ENCODE results near the gene PRODH.
"Not testable (repeated sequence)": the region's sequence is repeated elsewhere in the genome, so short reads cannot be mapped to it uniquely, and the experiment has no call there.

PRODH gene

DNA sequence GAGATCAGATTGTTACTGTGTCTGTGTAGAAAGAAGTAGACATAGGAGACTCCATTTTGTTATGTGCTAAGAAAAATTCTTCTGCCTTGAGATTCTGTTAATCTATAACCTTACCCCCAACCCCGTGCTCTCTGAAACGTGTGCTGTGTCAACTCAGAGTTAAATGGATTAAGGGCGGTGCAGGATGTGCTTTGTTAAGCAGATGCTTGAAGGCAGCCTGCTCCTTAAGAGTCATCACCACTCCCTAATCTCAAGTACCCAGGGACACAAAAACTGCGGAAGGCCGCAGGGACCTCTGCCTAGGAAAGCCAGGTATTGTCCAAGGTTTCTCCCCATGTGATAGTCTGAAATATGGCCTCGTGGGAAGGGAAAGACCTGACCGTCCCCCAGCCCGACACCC lies 2.6 kb upstream of the PRODH start:
- H3K4me2 ChIP-seq (ENCODE audit: low read length, poor library complexity, severe bottlenecking); H3K27ac ChIP-seq (ENCODE audit: low read length, poor library complexity, severe bottlenecking); H2BK12ac ChIP-seq (ENCODE audit: low read length in 2 of 2); H2BK15ac ChIP-seq (ENCODE audit: low read depth, poor library complexity, severe bottlenecking); H3K18ac ChIP-seq (ENCODE audit: low read depth in 1 of 2, low read length in 2 of 2); H3K23ac ChIP-seq (ENCODE audit: low read length in 2 of 2); H2AK5ac ChIP-seq (ENCODE audit: low read length, severe bottlenecking); H3K79me1 ChIP-seq (replicated peaks; ENCODE audit: low read length, poor library complexity, severe bottlenecking); H3K4me1 ChIP-seq (ENCODE audit: control insufficient read depth, insufficient read depth, low read depth, low read length); H2BK5ac ChIP-seq (ENCODE audit: low read depth, low read length, poor library complexity, severe bottlenecking); H3K4me3 ChIP-seq (ENCODE audit: insufficient read depth in 1 of 2, low read depth in 1 of 2, low read length in 2 of 2); H3K36me3 ChIP-seq (ENCODE audit: control insufficient read depth in 1 of 2, insufficient read depth in 2 of 2, low read depth in 1 of 2, low read length in 2 of 2); H3K9ac ChIP-seq (ENCODE audit: low read length); H2AFZ ChIP-seq (ENCODE audit: low read depth, low read length); H4K91ac ChIP-seq (ENCODE audit: low read length); H2BK120ac ChIP-seq (ENCODE audit: low read depth, low read length); DNase-seq; H3K14ac ChIP-seq (ENCODE audit: low read length in 2 of 2); H3K9me3 ChIP-seq (ENCODE audit: control insufficient read depth, low read length); H3K4ac ChIP-seq (ENCODE audit: low read depth in 1 of 2, low read length in 2 of 2); H3K27me3 ChIP-seq (ENCODE audit: control insufficient read depth in 1 of 2, insufficient read depth in 1 of 2, low read length in 2 of 2); H4K8ac ChIP-seq (ENCODE audit: low read length): not testable (repeated sequence)
- WGBS: no CpG with 5 or more reads among the region's 8 CpGs

DNA sequence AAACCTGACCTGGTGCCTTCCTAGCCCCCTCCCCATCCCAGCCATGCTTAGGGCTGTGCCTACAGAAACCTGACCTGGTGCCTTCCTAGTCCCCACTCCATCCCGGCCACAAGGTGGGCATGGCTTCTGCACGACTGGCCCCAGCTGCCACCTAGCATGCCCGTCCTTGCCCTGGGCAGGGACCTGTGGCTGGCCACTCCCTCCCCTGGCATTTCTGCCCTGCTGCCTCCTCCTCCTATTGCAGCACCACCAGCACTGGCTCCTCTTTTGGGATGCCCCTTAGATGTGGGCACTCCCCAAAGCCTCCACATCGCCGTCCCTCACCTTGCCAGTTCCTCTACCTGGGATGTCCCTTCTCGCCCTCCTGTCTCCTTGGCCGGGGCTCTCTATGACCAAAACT lies 1.4 kb downstream of the PRODH start:
- not testable (repeated sequence) for H3K4ac ChIP-seq (ENCODE audit: low read depth in 1 of 2, low read length in 2 of 2); H2AK5ac ChIP-seq (ENCODE audit: low read length, severe bottlenecking); H3K27me3 ChIP-seq (ENCODE audit: control insufficient read depth in 1 of 2, insufficient read depth in 1 of 2, low read length in 2 of 2); H2BK5ac ChIP-seq (ENCODE audit: low read depth, low read length, poor library complexity, severe bottlenecking); H2BK15ac ChIP-seq (ENCODE audit: low read depth, poor library complexity, severe bottlenecking); H3K4me1 ChIP-seq (ENCODE audit: control insufficient read depth, insufficient read depth, low read depth, low read length); H2BK120ac ChIP-seq (ENCODE audit: low read depth, low read length); H3K4me2 ChIP-seq (ENCODE audit: low read length, poor library complexity, severe bottlenecking); H2BK12ac ChIP-seq (ENCODE audit: low read length in 2 of 2); H3K27ac ChIP-seq (ENCODE audit: low read length, poor library complexity, severe bottlenecking); H3K9me3 ChIP-seq (ENCODE audit: control insufficient read depth, low read length); H4K91ac ChIP-seq (ENCODE audit: low read length); H3K18ac ChIP-seq (ENCODE audit: low read depth in 1 of 2, low read length in 2 of 2); H3K4me3 ChIP-seq (ENCODE audit: insufficient read depth in 1 of 2, low read depth in 1 of 2, low read length in 2 of 2); H3K23ac ChIP-seq (ENCODE audit: low read length in 2 of 2); H3K36me3 ChIP-seq (ENCODE audit: control insufficient read depth in 1 of 2, insufficient read depth in 2 of 2, low read depth in 1 of 2, low read length in 2 of 2); H3K14ac ChIP-seq (ENCODE audit: low read length in 2 of 2); H2AFZ ChIP-seq (ENCODE audit: low read depth, low read length); H4K8ac ChIP-seq (ENCODE audit: low read length); DNase-seq; H3K79me1 ChIP-seq (replicated peaks; ENCODE audit: low read length, poor library complexity, severe bottlenecking); H3K9ac ChIP-seq (ENCODE audit: low read length)
- WGBS: no CpG with 5 or more reads among the region's 7 CpGs

- H3K9me3 ChIP-seq (ENCODE audit: control insufficient read depth, low read length): no peaks in the 10 kb centered on the region
- H2BK15ac ChIP-seq (ENCODE audit: low read depth, poor library complexity, severe bottlenecking): no peak overlapping the region
- no peak overlapping the region for H3K14ac ChIP-seq (ENCODE audit: low read length in 2 of 2)
- no peak overlapping the region for H3K4me3 ChIP-seq (ENCODE audit: insufficient read depth in 1 of 2, low read depth in 1 of 2, low read length in 2 of 2)
- H3K79me1 ChIP-seq (replicated peaks; ENCODE audit: low read length, poor library complexity, severe bottlenecking): no peaks in the 10 kb centered on the region
- no peak overlapping the region for H2BK120ac ChIP-seq (ENCODE audit: low read depth, low read length)
- H3K4me1 ChIP-seq (ENCODE audit: control insufficient read depth, insufficient read depth, low read depth, low read length): no peaks in the 10 kb centered on the region
- H3K23ac ChIP-seq (ENCODE audit: low read length in 2 of 2): no peak overlapping the region
- no peak overlapping the region for H3K27ac ChIP-seq (ENCODE audit: low read length, poor library complexity, severe bottlenecking)
- no peak for DNase-seq
- no peaks in the 10 kb centered on the region for H3K27me3 ChIP-seq (ENCODE audit: control insufficient read depth in 1 of 2, insufficient read depth in 1 of 2, low read length in 2 of 2)
- no CpG with 5 or more reads among the region's 7 CpGs for WGBS
- H3K9ac ChIP-seq (ENCODE audit: low read length): no peak overlapping the region
- no peak overlapping the region for H4K91ac ChIP-seq (ENCODE audit: low read length)
- no peak overlapping the region for H2AK5ac ChIP-seq (ENCODE audit: low read length, severe bottlenecking)
- no peak overlapping the region for H3K4ac ChIP-seq (ENCODE audit: low read depth in 1 of 2, low read length in 2 of 2)
- H2AFZ ChIP-seq (ENCODE audit: low read depth, low read length): no peak overlapping the region
- no peak overlapping the region for H2BK5ac ChIP-seq (ENCODE audit: low read depth, low read length, poor library complexity, severe bottlenecking)
- H3K4me2 ChIP-seq (ENCODE audit: low read length, poor library complexity, severe bottlenecking): no peak overlapping the region
- no peaks in the 10 kb centered on the region for H3K36me3 ChIP-seq (ENCODE audit: control insufficient read depth in 1 of 2, insufficient read depth in 2 of 2, low read depth in 1 of 2, low read length in 2 of 2)
- no peak overlapping the region for H3K18ac ChIP-seq (ENCODE audit: low read depth in 1 of 2, low read length in 2 of 2)
- H4K8ac ChIP-seq (ENCODE audit: low read length): no peak overlapping the region
- no peak overlapping the region for H2BK12ac ChIP-seq (ENCODE audit: low read length in 2 of 2)
These were observed 2.2 kb downstream of the PRODH start for GRCh38 chr22:18933914-18934313.

DNA sequence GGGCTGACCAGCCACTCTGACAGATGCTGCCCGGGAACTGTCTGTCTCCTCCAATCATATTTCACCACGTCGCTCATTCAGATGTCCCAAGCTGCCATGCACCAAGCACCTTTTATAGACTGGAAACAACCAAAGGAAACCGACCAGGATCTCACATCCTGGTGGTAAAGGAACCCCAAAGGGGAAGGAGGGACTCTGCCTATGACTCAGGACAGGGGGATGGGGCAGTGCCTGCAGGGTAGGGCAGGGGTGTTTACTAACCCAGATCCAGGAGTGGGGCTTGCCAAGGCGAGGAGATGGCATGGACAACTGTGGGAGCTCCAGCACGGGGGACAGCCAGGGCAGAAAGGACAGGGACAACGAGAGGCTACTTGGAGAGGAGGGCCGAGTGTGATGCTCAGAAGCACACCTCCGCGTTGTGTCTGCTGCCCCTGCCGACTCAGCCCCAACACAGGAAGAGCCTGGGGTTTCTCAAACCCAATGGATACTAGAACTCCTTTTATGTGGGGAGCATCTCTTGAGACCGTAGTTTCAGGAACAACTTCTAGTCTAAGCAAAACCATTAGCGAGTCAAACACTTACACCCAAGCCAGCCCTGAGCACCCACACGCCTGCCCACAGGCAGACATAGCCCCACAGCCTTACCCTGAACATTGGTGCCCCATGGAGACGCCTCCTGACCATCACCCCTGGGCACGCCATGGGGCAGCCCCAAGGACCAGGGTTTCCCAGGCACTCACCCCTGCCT lies 4.0 kb downstream of the PRODH start:
- Histone ChIP-seq H3K79me1 (replicated peaks; ENCODE audit: low read length, poor library complexity, severe bottlenecking) (no peaks in the 10 kb centered on the region), H3K18ac (ENCODE audit: low read depth in 1 of 2, low read length in 2 of 2) (no peak overlapping the region), H4K91ac (ENCODE audit: low read length) (no peak overlapping the region), H3K4me3 (ENCODE audit: insufficient read depth in 1 of 2, low read depth in 1 of 2, low read length in 2 of 2) (no peak overlapping the region), H2AFZ (ENCODE audit: low read depth, low read length) (no peak overlapping the region), H2BK5ac (ENCODE audit: low read depth, low read length, poor library complexity, severe bottlenecking) (no peak overlapping the region), H3K27me3 (ENCODE audit: control insufficient read depth in 1 of 2, insufficient read depth in 1 of 2, low read length in 2 of 2) (no peaks in the 10 kb centered on the region), H3K4me2 (ENCODE audit: low read length, poor library complexity, severe bottlenecking) (no peak overlapping the region), H3K9ac (ENCODE audit: low read length) (no peak overlapping the region), H3K23ac (ENCODE audit: low read length in 2 of 2) (no peak overlapping the region), H3K36me3 (ENCODE audit: control insufficient read depth in 1 of 2, insufficient read depth in 2 of 2, low read depth in 1 of 2, low read length in 2 of 2) (no peaks in the 10 kb centered on the region), H2BK15ac (ENCODE audit: low read depth, poor library complexity, severe bottlenecking) (no peak overlapping the region), H3K4me1 (ENCODE audit: control insufficient read depth, insufficient read depth, low read depth, low read length) (no peaks in the 10 kb centered on the region), H3K14ac (ENCODE audit: low read length in 2 of 2) (no peak overlapping the region), H3K4ac (ENCODE audit: low read depth in 1 of 2, low read length in 2 of 2) (no peak overlapping the region), H3K9me3 (ENCODE audit: control insufficient read depth, low read length) (no peaks in the 10 kb centered on the region), H2BK120ac (ENCODE audit: low read depth, low read length) (no peak overlapping the region), H2AK5ac (ENCODE audit: low read length, severe bottlenecking) (no peak overlapping the region), H3K27ac (ENCODE audit: low read length, poor library complexity, severe bottlenecking) (no peak overlapping the region), H2BK12ac (ENCODE audit: low read length in 2 of 2) (no peak overlapping the region), H4K8ac (ENCODE audit: low read length) (no peak overlapping the region)
- no peak for DNase-seq
- no CpG with 5 or more reads among the region's 16 CpGs for WGBS

Data from mesenchymal stem cell (in vitro differentiated cells and primary cell).